Fibroblast of villous mesenchyme (primary cell): ENCODE measurements around the gene TMEM236. TPM values are rescaled to one million over a fixed set of nuclear protein-coding genes. Genes with fewer than 3 reads are reported as not detected.
"Not testable (repeated sequence)": the region's sequence is repeated elsewhere in the genome, so short reads cannot be mapped to it uniquely, and the experiment has no call there.

ENCODE experiments used
- DNase-seq: peaks from one replicate; pipeline ENCODE4 v3.0.0-alpha.2; 2010; ENCODE audit warnings: low read depth
- H3K4me3 ChIP-seq: 2 replicates; pipeline ENCODE4 v1.5.1; 2011; ENCODE audit warnings: low read depth, mild to moderate bottlenecking, low read length
- CTCF ChIP-seq: IDR thresholded peaks from 2 replicates; pipeline ENCODE4 v1.5.1; 2012; ENCODE audit warnings: low read depth, mild to moderate bottlenecking, low read length; ENCODE audit not compliant: insufficient read depth
- total RNA-seq: library from RNA; depleted of rRNA; stranded (reverse); fragments of >200 nt; gene quantifications from 2 replicates; pipeline ENCODE4 v1.2.3, GENCODE V29; 2012

TMEM236 gene
- total RNA-seq, 1 donor = under 0.01 TPM

DNA sequence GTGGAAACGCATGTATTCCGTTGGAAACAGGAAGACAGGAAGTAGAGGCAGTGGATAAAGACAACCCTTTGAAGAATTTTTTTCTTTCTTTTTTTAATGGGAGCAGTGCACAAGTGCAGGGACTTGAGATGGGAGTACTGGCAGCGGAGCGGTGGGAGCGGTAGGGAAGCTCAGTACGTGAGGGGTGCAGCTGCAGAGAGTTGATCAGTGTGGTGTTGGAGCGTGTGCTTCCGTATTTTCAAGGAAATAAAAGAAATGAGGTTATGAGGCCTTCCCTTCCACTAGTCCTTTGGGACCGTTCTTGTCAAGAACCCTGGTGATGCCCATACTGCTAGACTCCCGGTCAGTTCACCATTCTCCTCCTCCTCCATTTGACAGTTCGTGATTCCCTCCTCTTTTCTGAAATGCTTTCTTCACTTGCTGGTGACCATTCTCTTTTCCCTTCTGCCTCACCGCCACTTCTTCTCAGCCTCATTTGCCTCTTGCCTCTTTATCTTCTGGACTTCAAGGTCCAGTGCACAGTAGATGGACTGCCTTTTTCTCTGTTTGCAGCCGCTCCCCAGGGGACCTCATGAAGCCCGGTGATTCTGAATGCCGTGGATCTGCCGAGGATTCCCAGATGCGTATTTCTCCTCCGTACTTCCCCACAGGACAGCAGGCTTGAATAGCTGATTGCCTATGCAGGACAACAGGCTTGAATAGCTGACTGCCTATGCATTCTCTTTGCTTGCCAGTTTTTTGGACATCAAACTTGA lies 39.1 kb upstream of the TMEM236 start:
- H3K4me3 ChIP-seq = no peak overlapping the region
- DNase-seq = no peak
- TF ChIP-seq CTCF = no peak

GRCh38 chr10:17713758-17714157 lies 38.2 kb upstream of the TMEM236 start:
- no peak for TF ChIP-seq CTCF
- H3K4me3 ChIP-seq = no peak overlapping the region
- no peak for DNase-seq

- no peak for TF ChIP-seq CTCF
- no peak overlapping the region for H3K4me3 ChIP-seq
- no peak for DNase-seq
These were observed 35.8 kb upstream of the TMEM236 start for GRCh38 chr10:17716161-17716560.

DNA sequence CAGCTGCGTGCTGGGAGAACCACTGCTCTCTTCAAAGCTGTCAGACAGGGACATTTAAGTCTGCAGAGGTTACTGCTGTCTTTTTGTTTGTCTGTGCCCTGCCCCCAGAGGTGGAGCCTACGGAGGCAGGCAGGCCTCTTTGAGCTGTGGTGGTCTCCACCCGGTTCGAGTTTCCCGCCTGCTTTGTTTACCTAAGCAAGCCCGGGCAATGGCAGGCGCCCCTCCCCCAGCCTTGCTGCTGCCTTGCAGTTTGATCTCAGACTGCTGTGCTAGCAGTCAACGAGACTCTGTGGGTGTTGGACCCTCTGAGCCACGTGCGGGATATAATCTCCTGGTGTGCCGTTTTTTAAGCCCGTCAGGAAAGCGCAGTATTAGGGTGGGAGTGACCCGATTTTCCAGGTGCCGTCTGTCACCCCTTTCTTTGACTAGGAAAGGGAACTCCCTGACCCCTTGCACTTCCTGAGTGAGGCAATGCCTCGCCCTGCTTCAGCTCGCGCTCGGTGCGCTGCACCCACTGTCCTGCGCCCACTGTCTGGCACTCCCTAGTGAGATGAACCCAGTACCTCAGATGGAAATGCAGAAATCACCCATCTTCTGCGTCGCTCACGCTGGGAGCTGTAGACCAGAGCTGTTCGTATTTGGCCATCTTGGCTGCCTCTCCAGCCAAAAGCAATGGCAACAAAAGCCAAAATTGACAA lies 29.5 kb upstream of the TMEM236 start:
- H3K4me3 ChIP-seq, DNase-seq: not testable (repeated sequence)

- no peak for TF ChIP-seq CTCF
- DNase-seq = no peak
- H3K4me3 ChIP-seq = no peak overlapping the region
These were observed 26.3 kb upstream of the TMEM236 start for GRCh38 chr10:17725703-17726102.

DNA sequence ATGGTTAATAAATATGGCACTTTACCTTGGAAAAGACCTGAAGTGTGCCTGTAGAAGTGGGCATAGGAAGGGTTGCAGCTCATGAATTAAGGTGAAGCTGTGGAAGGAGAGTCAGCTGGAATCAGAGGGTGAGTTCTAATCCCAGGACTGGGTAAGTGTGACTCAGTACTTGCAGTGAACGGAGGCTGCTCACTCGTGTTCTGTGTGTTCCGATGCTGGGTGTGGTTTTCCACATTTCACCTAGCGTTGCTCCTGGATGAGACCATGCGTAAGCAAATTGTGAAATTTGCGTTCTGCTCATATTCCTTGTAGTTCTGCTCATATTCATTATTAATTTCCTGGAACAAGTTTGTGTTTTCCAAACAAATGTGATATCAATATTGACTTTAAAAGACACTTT lies 22.4 kb upstream of the TMEM236 start:
- TF ChIP-seq CTCF = no peak
- no peak for DNase-seq
- H3K4me3 ChIP-seq = no peak overlapping the region

- no peak for TF ChIP-seq CTCF
- no peak overlapping the region for H3K4me3 ChIP-seq
- DNase-seq = no peak
These were observed 21.3 kb upstream of the TMEM236 start for GRCh38 chr10:17730667-17731066.
